HEK293 (cell line): Measurements from ENCODE around the gene NREP.
A peak's percentile ranks its signal among the peaks of the same experiment; 100 is the strongest.

Source experiments
- CTCF ChIA-PET: fragments of 350-600 bp; formaldehyde crosslinking; extraction: SDS; loops from one replicate; lab custom pipeline; 2021; ENCODE audit warnings: antibody characterized with exemption; lab: Yijun Ruan, JAX
- POLR2A ChIA-PET: fragments of 300-600 bp; formaldehyde crosslinking; extraction: SDS; loops from one replicate; lab custom pipeline; 2020; ENCODE audit warnings: antibody characterized with exemption, inconsistent platforms; lab: Yijun Ruan, JAX
- H3K27ac ChIP-seq: fragments of 200-500 bp; sonication (Bioruptor generic); 2 replicates; pipeline ENCODE4 v1.5.1; 2014; ENCODE audit warnings: low read depth, low read length, control low read depth, inconsistent platforms; ENCODE audit errors: extremely low read depth
- H3K36me3 ChIP-seq, 2 experiments: fragments of 200-500 bp in 1 of 2; sonication (Bioruptor generic) in 1 of 2; 1 replicate in 1 of 2; 2 replicates in 1 of 2; pipeline ENCODE4 v1.5.1; 2014 to 2017; ENCODE audit warnings: inconsistent platforms in 2 of 2, low read length in 2 of 2; ENCODE audit not compliant: control insufficient read depth in 2 of 2, insufficient read depth in 1 of 2
- H3K4me1 ChIP-seq: fragments of 200-500 bp; sonication (Bioruptor generic); 2 replicates; pipeline ENCODE4 v1.5.1; 2014; ENCODE audit warnings: mild to moderate bottlenecking, low read length, inconsistent platforms; ENCODE audit not compliant: control insufficient read depth, insufficient read depth
- H3K4me3 ChIP-seq: 2 replicates; pipeline ENCODE4 v1.5.1; 2011; ENCODE audit warnings: low read depth, mild to moderate bottlenecking, control low read depth, low read length, moderate library complexity
- H3K9me3 ChIP-seq: fragments of 200-500 bp; sonication (Bioruptor generic); 2 replicates; pipeline ENCODE4 v1.5.1; 2014; ENCODE audit warnings: low read depth, low read length, inconsistent platforms; ENCODE audit not compliant: control insufficient read depth, insufficient read depth
- BCL11B ChIP-seq: fragments of 450-650 bp; formaldehyde crosslinking; IDR thresholded peaks from 2 replicates; pipeline ENCODE4 v1.5.1; 2016; ENCODE audit warnings: low read depth, missing biosample characterization, missing genetic modification characterization
- GLI2 ChIP-seq: fragments of 450-650 bp; formaldehyde crosslinking; IDR thresholded peaks from 2 replicates; pipeline ENCODE4; 2017; ENCODE audit warnings: missing biosample characterization, missing genetic modification characterization, low read depth, borderline replicate concordance
- KLF17 ChIP-seq: fragments of 450-650 bp; formaldehyde crosslinking; IDR thresholded peaks from 2 replicates; pipeline ENCODE4 v1.5.1; 2016; ENCODE audit warnings: missing biosample characterization, missing genetic modification characterization
- KLF9 ChIP-seq: fragments of 450-650 bp; formaldehyde crosslinking; IDR thresholded peaks from 2 replicates; pipeline ENCODE4 v1.5.1; 2016; ENCODE audit warnings: missing biosample characterization, missing genetic modification characterization, low read depth
- PRDM1 ChIP-seq: fragments of 450-650 bp; formaldehyde crosslinking; IDR thresholded peaks from 2 replicates; pipeline ENCODE4; 2016; ENCODE audit warnings: missing biosample characterization, missing genetic modification characterization
- REPIN1 ChIP-seq: fragments of 450-650 bp; formaldehyde crosslinking; IDR thresholded peaks from 2 replicates; pipeline ENCODE4 v1.5.1; 2017; ENCODE audit warnings: missing biosample characterization, missing genetic modification characterization, low read depth
- SCRT1 ChIP-seq: fragments of 450-650 bp; formaldehyde crosslinking; IDR thresholded peaks from 2 replicates; pipeline ENCODE4 v1.5.1; 2016; ENCODE audit warnings: missing biosample characterization, missing genetic modification characterization, borderline replicate concordance
- SP2 ChIP-seq: fragments of 450-650 bp; formaldehyde crosslinking; IDR thresholded peaks from 2 replicates; pipeline ENCODE4 v1.5.1; 2016; ENCODE audit warnings: missing biosample characterization, missing genetic modification characterization
- TRIM28 ChIP-seq: IDR thresholded peaks from 2 replicates; pipeline ENCODE4 v1.6.1; 2011; ENCODE audit warnings: low read length, control low read depth, borderline replicate concordance
- ZBTB1 ChIP-seq: fragments of 450-650 bp; formaldehyde crosslinking; IDR thresholded peaks from 2 replicates; pipeline ENCODE4 v1.5.1; 2016; ENCODE audit warnings: missing biosample characterization, missing genetic modification characterization
- ZFP37 ChIP-seq: fragments of 450-650 bp; formaldehyde crosslinking; IDR thresholded peaks from 2 replicates; pipeline ENCODE4 v1.5.1; 2016; ENCODE audit warnings: missing biosample characterization, missing genetic modification characterization
- ZIC2 ChIP-seq: fragments of 450-650 bp; formaldehyde crosslinking; IDR thresholded peaks from 2 replicates; pipeline ENCODE4 v1.5.1; 2016; ENCODE audit warnings: missing biosample characterization, missing genetic modification characterization
- ZNF157 ChIP-seq: fragments of 450-650 bp; formaldehyde crosslinking; IDR thresholded peaks from 2 replicates; pipeline ENCODE4 v1.5.1; 2016; ENCODE audit warnings: missing biosample characterization, missing genetic modification characterization
- ZNF24 ChIP-seq: fragments of 450-650 bp; formaldehyde crosslinking; IDR thresholded peaks from 2 replicates; pipeline ENCODE4 v1.5.1; 2016; ENCODE audit warnings: missing biosample characterization, missing genetic modification characterization
- ZNF341 ChIP-seq: fragments of 450-650 bp; formaldehyde crosslinking; IDR thresholded peaks from 2 replicates; pipeline ENCODE4; 2016; ENCODE audit warnings: low read depth, missing biosample characterization, missing genetic modification characterization
- ZNF433 ChIP-seq: fragments of 450-650 bp; formaldehyde crosslinking; IDR thresholded peaks from 2 replicates; pipeline ENCODE4 v1.5.1; 2016; ENCODE audit warnings: missing biosample characterization, missing genetic modification characterization, low read depth
- ZNF555 ChIP-seq: fragments of 450-650 bp; formaldehyde crosslinking; conservative IDR thresholded peaks from 2 replicates; pipeline ENCODE4 v1.5.1; 2017; ENCODE audit warnings: missing biosample characterization, mild to moderate bottlenecking, missing genetic modification characterization, inconsistent platforms
- ZNF558 ChIP-seq: fragments of 450-650 bp; formaldehyde crosslinking; IDR thresholded peaks from 2 replicates; pipeline ENCODE4 v1.5.1; 2016; ENCODE audit warnings: missing biosample characterization, missing genetic modification characterization
- ZNF561 ChIP-seq: fragments of 450-650 bp; IDR thresholded peaks from 2 replicates; pipeline ENCODE4 v1.5.1; 2018; ENCODE audit warnings: missing biosample characterization, missing genetic modification characterization, borderline replicate concordance
- ZNF626 ChIP-seq: fragments of 450-650 bp; sonication (Bioruptor Pico); formaldehyde crosslinking; IDR thresholded peaks from 2 replicates; pipeline ENCODE4 v1.5.1; 2018; ENCODE audit warnings: missing biosample characterization, missing genetic modification characterization, inconsistent platforms
- ZNF664 ChIP-seq: fragments of 450-650 bp; formaldehyde crosslinking; IDR thresholded peaks from 2 replicates; pipeline ENCODE4 v1.5.1; 2016; ENCODE audit warnings: missing biosample characterization, missing genetic modification characterization
- ZNF704 ChIP-seq: fragments of 450-650 bp; formaldehyde crosslinking; IDR thresholded peaks from 2 replicates; pipeline ENCODE4 v1.5.1; 2016; ENCODE audit warnings: missing biosample characterization, missing genetic modification characterization
- ZSCAN4 ChIP-seq: fragments of 450-650 bp; formaldehyde crosslinking; IDR thresholded peaks from 2 replicates; pipeline ENCODE4 v1.5.1; 2017; ENCODE audit warnings: missing biosample characterization, missing genetic modification characterization
- TF ChIP-seq, protein P1 (sequence below): fragments of 450-650 bp; formaldehyde crosslinking; IDR thresholded peaks from 2 replicates; pipeline ENCODE4 v1.5.1; 2016; ENCODE audit warnings: missing biosample characterization, missing genetic modification characterization
- TF ChIP-seq, protein P2 (sequence below): fragments of 450-650 bp; formaldehyde crosslinking; IDR thresholded peaks from 2 replicates; pipeline ENCODE4 v1.5.1; 2016; ENCODE audit warnings: missing biosample characterization, missing genetic modification characterization

Gene NREP

DNA sequence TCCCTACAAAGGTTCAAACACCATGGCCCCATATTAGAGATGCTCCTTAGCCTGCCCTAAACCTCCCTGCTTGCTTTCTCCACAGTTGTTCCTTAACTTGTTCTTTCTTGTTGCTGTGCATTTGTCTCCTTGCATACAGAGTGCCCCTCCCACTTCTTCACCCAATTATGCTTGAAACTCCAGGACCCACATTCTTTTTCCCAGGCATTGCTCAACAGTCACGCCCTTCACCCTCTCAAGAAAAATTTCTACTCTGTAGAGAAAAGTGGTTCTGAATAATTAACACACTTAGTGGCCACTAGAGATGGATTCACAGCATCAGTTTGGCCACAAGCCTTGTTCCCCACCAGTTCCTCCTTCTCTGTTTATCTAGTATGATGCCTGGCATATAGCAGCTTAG lies 57.7 kb downstream of the NREP start:
- Histone ChIP-seq H3K9me3 (no peaks in the 10 kb centered on the region), H3K4me3 (no peak overlapping the region), H3K36me3 (no peaks in the 10 kb centered on the region), H3K27ac (no peak overlapping the region), H3K4me1 (no peaks in the 10 kb centered on the region)
- no peak for TF ChIP-seq BCL11B
- TF ChIP-seq ZNF24 (tag by site-specific recombination), result no peak
- TF ChIP-seq ZNF555 (tag by site-specific recombination), result no peak
- no peak for TF ChIP-seq ZNF704 (tag by site-specific recombination)
- TF ChIP-seq ZFP37 (tag by site-specific recombination), result no peak
- CTCF ChIA-PET, result interaction anchor here (0.8 to 1.1 kb wide), 3 partner anchors 10 to 168 kb away, joined by 3 to 4 read pairs (median 3); no protein-coding TSS in a partner anchor
- POLR2A ChIA-PET, result no interaction called here

DNA sequence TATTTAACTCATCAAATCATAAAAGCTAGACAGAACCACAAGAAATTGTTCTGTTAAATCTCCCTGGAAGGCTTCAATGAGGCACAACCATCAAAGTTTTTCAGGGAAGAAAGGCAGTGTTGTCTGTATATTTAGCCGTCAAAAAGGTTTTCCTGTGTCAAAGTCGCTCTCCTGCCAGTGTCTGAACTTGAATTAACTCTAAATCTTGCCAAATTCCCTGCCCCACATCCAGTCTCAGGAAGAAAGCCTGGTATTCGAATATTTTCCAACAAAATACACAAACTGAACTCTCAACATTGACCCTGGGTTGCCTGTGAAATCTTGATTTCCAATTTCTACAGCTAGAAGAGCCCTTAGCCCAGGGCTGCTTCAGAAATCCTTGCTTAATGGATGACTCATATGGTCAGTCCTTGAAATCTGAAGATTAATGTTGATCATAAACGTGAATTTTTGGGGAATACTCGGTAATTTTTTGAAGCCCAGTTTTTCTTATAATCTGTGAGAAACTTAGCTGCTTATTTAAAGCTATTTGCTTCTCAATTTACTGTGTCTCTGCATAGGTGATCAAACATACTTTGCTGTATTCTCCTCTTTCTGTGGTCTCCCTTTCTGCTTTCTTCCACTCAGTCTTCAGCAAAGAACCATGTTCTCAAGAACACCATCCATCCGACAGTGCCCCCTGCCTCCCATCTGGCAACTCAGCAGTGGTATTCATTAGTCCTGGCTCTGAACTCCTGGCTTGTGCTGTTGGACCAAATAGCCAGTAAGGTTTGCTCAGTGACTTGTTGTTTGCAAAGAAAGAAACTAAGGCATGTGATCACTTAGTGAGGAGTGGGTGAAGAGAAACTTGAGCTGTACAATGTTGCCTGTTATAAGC lies 58.9 kb downstream of the NREP start:
- H3K9me3 ChIP-seq, result no peaks in the 10 kb centered on the region
- H3K36me3 ChIP-seq, result no peaks in the 10 kb centered on the region
- no peak overlapping the region for H3K27ac ChIP-seq
- no peaks in the 10 kb centered on the region for H3K4me1 ChIP-seq
- no peak overlapping the region for H3K4me3 ChIP-seq
- POLR2A ChIA-PET, result no interaction called here
- CTCF ChIA-PET, result interaction anchor here (0.6 to 1.2 kb wide), 9 partner anchors 11 to 167 kb away, joined by 3 to 4 read pairs (median 3); no protein-coding TSS in a partner anchor
- TF ChIP-seq ZNF433 (tag by site-specific recombination), result no peak
- TF ChIP-seq ZNF664, result 0 out of 2 replicates have a peak, but pooled peaks have one; percentile 10
- no peak for TF ChIP-seq ZNF561 (tag by site-specific recombination)
- TF ChIP-seq GLI2 (tag by site-specific recombination), result no peak
- TF ChIP-seq, protein P1, sequence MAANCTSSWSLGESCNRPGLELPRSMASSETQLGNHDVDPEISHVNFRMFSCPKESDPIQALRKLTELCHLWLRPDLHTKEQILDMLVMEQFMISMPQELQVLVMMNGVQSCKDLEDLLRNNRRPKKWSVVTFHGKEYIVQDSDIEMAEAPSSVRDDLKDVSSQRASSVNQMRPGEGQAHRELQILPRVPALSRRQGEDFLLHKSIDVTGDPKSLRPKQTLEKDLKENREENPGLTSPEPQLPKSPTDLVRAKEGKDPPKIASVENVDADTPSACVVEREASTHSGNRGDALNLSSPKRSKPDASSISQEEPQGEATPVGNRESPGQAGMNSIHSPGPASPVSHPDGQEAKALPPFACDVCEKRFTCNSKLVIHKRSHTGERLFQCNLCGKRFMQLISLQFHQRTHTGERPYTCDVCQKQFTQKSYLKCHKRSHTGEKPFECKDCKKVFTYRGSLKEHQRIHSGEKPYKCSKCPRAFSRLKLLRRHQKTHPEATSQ (tag by site-specific recombination), result no peak
- TF ChIP-seq ZNF341 (tag by site-specific recombination), result no peak
- TF ChIP-seq REPIN1 (tag by site-specific recombination), result no peak
- TF ChIP-seq, all 188 proteins: peak for 1

DNA sequence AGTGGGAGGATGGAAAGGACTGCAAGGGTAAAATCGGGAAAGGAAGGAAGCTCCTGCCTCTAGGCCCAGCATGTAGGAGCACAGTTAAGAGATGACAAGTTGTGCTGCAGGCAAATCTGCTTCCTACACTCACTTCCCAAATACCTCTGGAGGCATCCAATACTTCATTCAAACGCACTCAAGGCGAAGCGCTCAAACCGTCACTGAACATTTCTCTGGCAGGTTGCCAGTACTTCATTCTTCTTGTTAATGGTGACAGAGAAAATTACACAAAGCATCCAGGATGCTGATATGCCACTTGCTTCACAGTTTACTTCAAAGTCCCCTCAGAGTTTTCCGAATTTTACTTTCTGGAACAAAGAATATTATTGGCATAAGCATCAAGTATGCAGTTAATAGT lies 59.8 kb downstream of the NREP start:
- POLR2A ChIA-PET, result no interaction called here
- Histone ChIP-seq H3K4me3 (no peak overlapping the region), H3K9me3 (no peaks in the 10 kb centered on the region), H3K4me1 (no peaks in the 10 kb centered on the region), H3K36me3 (no peaks in the 10 kb centered on the region), H3K27ac (no peak overlapping the region)
- CTCF ChIA-PET, result interaction anchor here (0.5 to 0.6 kb wide), 2 partner anchors 559 to 615 kb away, joined by 3 read pairs; no protein-coding TSS in a partner anchor
- TF ChIP-seq SCRT1, result no peak
- no peak for TF ChIP-seq ZSCAN4 (tag by site-specific recombination)
- TF ChIP-seq PRDM1, result no peak
- TF ChIP-seq ZNF558, result no peak
- 0 out of 2 replicates have a peak, but pooled peaks have one; percentile 29 for TF ChIP-seq TRIM28
- no peak for TF ChIP-seq ZBTB1
- TF ChIP-seq, protein P2, sequence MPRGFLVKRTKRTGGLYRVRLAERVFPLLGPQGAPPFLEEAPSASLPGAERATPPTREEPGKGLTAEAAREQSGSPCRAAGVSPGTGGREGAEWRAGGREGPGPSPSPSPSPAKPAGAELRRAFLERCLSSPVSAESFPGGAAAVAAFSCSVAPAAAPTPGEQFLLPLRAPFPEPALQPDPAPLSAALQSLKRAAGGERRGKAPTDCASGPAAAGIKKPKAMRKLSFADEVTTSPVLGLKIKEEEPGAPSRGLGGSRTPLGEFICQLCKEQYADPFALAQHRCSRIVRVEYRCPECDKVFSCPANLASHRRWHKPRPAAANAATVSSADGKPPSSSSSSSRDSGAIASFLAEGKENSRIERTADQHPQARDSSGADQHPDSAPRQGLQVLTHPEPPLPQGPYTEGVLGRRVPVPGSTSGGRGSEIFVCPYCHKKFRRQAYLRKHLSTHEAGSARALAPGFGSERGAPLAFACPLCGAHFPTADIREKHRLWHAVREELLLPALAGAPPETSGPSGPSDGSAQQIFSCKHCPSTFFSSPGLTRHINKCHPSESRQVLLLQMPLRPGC (tag by site-specific recombination), result no peak
- no peak for TF ChIP-seq ZNF157 (tag by site-specific recombination)
- no peak for TF ChIP-seq KLF9 (tag by site-specific recombination)
- no peak for TF ChIP-seq KLF17 (tag by site-specific recombination)
- TF ChIP-seq ZNF626, result no peak
- no peak for TF ChIP-seq SP2
- TF ChIP-seq ZIC2 (tag by site-specific recombination), result no peak
- no peak for TF ChIP-seq ZNF555 (tag by site-specific recombination)
